GM10248 (cell line): Measurements from ENCODE around the gene PAOX.

Experiments
- CTCF ChIA-PET: fragments of 300-600 bp; sonication (Branson Sonifier 250); formaldehyde crosslinking; extraction: SDS; loops from one replicate; lab custom pipeline; 2021; ENCODE audit warnings: antibody characterized with exemption; lab: Yijun Ruan, JAX
- POLR2A ChIA-PET: fragments of 350-650 bp; sonication (Branson Sonifier 250); formaldehyde crosslinking; extraction: SDS; loops from one replicate; lab custom pipeline; 2020; ENCODE audit warnings: antibody characterized with exemption; lab: Yijun Ruan, JAX
- DNase-seq: peaks from one replicate; pipeline ENCODE4 v3.0.0; 2012; ENCODE audit errors: extremely low spot score
- TF ChIP-seq, protein P1 (sequence below): IDR thresholded peaks from 2 replicates; pipeline ENCODE4 v1.5.1; 2012; ENCODE audit warnings: mild to moderate bottlenecking, low read depth; ENCODE audit errors: extremely low read depth, missing control alignments, control extremely low read depth

The PAOX gene

DNA sequence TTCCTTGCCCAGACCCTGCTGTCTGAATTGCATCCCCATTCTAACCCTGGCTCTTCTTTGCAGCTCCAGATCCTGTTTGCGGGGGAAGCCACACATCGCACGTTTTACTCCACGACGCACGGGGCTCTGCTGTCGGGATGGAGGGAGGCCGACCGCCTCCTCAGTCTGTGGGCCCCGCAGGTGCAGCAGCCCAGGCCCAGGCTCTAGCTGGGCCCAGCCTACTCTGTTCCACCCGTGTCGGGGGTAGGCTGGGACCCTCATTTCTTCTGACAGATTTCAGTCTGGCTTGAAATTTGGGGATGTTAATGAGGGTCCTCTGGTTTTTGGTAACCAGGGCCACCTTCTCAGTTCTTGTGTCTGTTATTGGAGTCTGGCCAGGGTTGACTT is 12.2 kb downstream of the PAOX start:
- TF ChIP-seq, protein P1, sequence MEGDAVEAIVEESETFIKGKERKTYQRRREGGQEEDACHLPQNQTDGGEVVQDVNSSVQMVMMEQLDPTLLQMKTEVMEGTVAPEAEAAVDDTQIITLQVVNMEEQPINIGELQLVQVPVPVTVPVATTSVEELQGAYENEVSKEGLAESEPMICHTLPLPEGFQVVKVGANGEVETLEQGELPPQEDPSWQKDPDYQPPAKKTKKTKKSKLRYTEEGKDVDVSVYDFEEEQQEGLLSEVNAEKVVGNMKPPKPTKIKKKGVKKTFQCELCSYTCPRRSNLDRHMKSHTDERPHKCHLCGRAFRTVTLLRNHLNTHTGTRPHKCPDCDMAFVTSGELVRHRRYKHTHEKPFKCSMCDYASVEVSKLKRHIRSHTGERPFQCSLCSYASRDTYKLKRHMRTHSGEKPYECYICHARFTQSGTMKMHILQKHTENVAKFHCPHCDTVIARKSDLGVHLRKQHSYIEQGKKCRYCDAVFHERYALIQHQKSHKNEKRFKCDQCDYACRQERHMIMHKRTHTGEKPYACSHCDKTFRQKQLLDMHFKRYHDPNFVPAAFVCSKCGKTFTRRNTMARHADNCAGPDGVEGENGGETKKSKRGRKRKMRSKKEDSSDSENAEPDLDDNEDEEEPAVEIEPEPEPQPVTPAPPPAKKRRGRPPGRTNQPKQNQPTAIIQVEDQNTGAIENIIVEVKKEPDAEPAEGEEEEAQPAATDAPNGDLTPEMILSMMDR, result no peak
- ChIA-PET POLR2A (interaction anchor here (0.6 kb wide), 1 partner anchor 11 kb away, joined by 3 read pairs; no protein-coding TSS in a partner anchor), CTCF (interaction anchor here (1.0 to 2.3 kb wide), 4 partner anchors 8 to 84 kb away, joined by 3 to 6 read pairs (median 4); no protein-coding TSS in a partner anchor)
- DNase-seq, result no peak

DNA sequence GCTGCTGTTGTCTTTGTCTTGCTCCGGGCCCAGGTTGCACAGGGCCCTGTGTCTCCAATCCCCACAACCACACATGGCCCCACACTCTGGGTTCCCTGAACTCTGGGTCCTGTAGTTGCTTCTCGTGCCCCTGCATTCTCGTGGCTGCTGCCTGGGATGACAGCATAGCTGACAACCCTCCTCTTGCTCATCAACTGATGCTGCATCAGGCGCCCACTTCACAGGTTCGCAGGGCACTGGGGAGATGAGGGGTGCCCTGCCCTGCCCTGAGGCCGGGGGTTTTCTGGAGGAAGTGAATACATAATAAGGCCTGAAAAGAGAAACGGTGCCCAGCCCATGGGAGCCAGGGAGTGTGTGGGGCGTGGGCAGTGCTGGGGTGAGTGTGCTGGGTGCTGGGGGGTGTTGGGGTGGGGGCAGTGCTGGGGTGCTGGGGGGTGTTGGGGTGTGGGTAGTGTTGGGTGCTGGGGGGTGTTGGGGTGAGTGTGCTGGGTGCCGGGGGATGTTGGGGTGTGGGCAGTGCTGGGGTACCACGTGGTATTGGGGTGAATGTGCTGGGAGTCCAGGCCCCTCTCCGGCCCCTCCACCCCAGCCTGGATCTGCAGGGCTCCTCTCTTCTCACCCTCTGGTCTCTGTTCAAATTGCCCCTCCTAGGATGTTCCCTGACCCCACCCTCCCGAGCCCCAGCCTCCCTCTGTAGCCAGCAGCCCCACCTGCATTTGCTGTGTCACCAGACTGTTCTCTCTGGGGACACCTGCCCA is 12.9 kb downstream of the PAOX start:
- POLR2A ChIA-PET, result no interaction called here
- no peak for DNase-seq
- TF ChIP-seq, protein P1, result no peak
- CTCF ChIA-PET, result interaction anchor here (1.1 to 2.3 kb wide), 2 partner anchors 62 to 84 kb away, joined by 4 to 6 read pairs; no protein-coding TSS in a partner anchor

DNA sequence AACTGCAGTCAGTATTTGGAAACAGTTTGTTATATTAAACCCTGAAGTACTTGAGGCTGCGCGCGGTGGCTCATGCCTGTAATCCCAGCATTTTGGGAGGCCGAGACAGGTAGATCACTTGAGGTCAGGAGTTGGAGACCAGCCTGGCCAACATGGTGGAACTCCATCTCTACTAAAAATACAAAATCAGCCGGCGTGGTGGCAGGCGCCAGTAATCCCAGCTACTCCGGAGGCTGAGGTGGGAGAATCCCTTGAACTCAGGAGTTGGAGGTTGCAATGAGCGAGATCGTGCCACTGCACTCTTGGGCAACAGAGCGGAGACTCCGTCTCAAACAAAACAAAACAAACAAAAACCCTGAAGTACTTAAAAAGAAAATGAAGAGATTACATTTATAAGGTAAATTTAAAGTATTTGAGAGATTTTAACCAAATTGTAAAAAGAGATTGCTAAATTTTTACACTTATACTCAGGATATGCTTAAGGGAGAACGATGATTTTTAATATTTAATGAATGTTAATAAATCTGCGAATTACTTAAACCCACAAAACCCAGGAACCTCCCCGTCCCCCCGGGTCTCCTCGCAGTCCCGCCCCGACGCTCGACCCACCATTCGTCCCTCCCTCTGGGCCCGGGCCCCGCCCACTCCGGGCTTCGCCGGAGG is 14.5 kb downstream of the PAOX start:
- DNase-seq, result no peak
- TF ChIP-seq, protein P1, result no peak
- CTCF ChIA-PET, result no interaction called here
- POLR2A ChIA-PET, result no interaction called here

DNA sequence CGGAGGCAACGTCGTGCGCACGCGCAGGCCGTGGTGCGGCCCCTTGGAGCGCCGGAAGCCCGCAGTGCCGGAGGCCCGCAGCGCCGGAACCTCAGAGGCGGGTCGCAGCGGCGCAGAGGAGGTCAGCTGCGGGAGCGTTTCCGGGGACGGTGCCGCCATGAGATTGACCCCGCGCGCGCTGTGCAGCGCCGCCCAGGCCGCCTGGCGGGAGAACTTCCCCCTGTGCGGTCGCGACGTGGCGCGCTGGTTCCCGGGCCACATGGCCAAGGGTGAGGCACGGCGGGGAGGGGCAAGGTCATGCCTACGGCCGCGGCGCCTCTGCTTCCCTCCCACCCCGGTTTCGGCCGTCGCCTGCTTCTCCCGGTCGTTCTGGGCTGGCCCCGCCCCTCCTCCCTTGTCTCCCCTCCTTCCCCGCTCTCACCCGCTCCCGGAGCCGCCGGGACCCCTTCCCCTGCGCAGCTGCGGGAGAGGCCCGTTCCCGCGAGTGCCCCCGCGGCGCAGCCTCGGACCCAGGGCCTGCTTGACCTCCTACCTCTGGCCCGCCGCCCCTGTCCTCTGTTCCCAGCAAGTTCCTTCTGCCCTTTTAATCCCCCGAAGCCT is 15.1 kb downstream of the PAOX start, which contains the start of gene MTG1:
TSS of gene MTG1 (plus strand) at position 94 of the 600 bp plus-strand sequence. CDS start at position 158, 64 bp downstream.
- ChIA-PET CTCF (no interaction called here), POLR2A (no interaction called here)
- DNase-seq, result peak; percentile 96
- TF ChIP-seq, protein P1, result peak; percentile 4

DNA sequence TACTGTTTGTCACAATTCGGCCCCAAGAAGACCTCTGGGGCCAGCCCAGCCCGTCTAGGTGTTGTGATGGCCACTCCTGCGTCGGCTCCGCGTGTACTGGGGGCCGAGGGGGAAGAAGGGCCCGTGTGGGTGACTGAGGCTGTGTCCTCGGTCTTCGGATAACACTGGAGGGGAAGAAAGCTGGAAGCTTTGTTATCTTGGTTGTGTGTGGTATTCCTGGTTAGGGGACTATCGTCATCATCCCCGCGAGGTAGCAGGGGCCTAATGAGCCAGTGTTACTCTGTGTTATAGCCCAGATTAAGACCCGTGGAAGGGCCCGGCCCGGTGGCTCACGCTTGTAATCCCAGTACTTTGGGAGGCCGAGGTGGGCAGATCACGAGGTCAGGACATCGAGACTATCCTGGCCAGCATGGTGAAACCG is 15.7 kb downstream of the PAOX start:
- POLR2A ChIA-PET, result no interaction called here
- no peak for DNase-seq
- TF ChIP-seq, protein P1, result no peak
- CTCF ChIA-PET, result no interaction called here

DNA sequence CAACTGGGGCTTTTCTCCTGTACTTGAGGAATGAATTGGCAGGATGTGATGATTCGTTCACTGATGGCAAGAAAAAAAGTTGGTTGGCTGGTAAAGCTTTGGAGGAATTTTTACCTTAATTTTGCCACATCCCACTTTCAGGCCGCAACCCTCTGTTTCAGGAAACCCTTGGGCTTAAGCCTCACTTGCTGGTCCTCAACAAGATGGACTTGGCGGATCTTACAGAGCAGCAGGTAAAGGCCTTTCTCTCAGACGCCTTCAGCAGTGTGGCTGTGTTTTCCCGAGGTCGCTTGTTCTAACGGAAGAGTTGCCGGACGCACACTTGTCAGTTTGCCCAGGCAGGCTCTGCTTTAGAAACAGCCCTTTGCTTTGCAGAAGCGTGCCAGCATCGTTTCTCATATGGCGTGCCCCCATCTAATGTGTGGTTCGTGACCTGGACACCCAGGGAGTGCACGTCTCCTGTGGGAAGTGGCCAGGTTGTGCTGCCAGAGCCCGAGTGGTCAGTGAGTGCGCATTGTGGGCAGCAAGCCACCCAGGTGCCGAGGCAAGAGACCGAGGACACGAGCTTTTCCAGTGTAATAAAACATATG is 17.1 kb downstream of the PAOX start:
- no peak for DNase-seq
- ChIA-PET POLR2A (no interaction called here), CTCF (no interaction called here)
- TF ChIP-seq, protein P1, result no peak
